GM19023 (cell line): ENCODE data around the gene WDFY4.

ENCODE experiments used
- ATAC-seq: cut with Tn5 transposase; IDR thresholded peaks from one replicate; pipeline ENCODE4 v1.9.1; 2021; ENCODE audit warnings: mild to moderate bottlenecking, moderate library complexity; ENCODE audit not compliant: unreplicated experiment

WDFY4 gene

GRCh38 chr10:48653944-48654698 is 30.6 kb upstream of the WDFY4 start:
- no peak for ATAC-seq

- peak; percentile 31 for ATAC-seq
Measured at GRCh38 chr10:48655411-48656240, 29.0 kb upstream of the WDFY4 start.

- ATAC-seq = peak; percentile 89
Measured at GRCh38 chr10:48656241-48656913, 28.3 kb upstream of the WDFY4 start.

GRCh38 chr10:48656914-48657305 is 27.8 kb upstream of the WDFY4 start:
- no peak for ATAC-seq

GRCh38 chr10:48657416-48657815 is 27.3 kb upstream of the WDFY4 start:
- ATAC-seq = no peak

- no peak for ATAC-seq
Measured at GRCh38 chr10:48658243-48658974, 26.3 kb upstream of the WDFY4 start.

- no peak for ATAC-seq
Measured at GRCh38 chr10:48658975-48659269, 25.8 kb upstream of the WDFY4 start.

GRCh38 chr10:48659790-48660189 is 24.9 kb upstream of the WDFY4 start:
- ATAC-seq = no peak

GRCh38 chr10:48661441-48661840 is 23.2 kb upstream of the WDFY4 start:
- ATAC-seq = no peak

- peak; percentile 38 for ATAC-seq
Measured at GRCh38 chr10:48667960-48668590, 16.6 kb upstream of the WDFY4 start.

- ATAC-seq = peak; percentile 73
Measured at GRCh38 chr10:48670978-48671913, 13.4 kb upstream of the WDFY4 start.

GRCh38 chr10:48671914-48672595 is 12.6 kb upstream of the WDFY4 start:
- ATAC-seq = peak; percentile 36

- peak; percentile 13 for ATAC-seq
Measured at GRCh38 chr10:48672596-48673265, 11.9 kb upstream of the WDFY4 start.

- ATAC-seq = no peak
Measured at GRCh38 chr10:48677625-48678024, 7.0 kb upstream of the WDFY4 start.

- peak; percentile 70 for ATAC-seq
Measured at GRCh38 chr10:48678041-48678440, 6.6 kb upstream of the WDFY4 start.

- no peak for ATAC-seq
Measured at GRCh38 chr10:48681740-48682139, 2.9 kb upstream of the WDFY4 start.

- ATAC-seq = no peak
Measured at GRCh38 chr10:48682265-48682664, 2.4 kb upstream of the WDFY4 start.

GRCh38 chr10:48683424-48683823 is 1.2 kb upstream of the WDFY4 start:
- no peak for ATAC-seq
